Measurements from ENCODE around the gene OR4K13.

Gene OR4K13

GRCh38 chr14:19993438-19993837, 42.4 kb downstream of the OR4K13 start:
- Histone ChIP-seq H3K4me3 (ENCODE audit: low read depth in 1 of 2, low read length in 1 of 2) (no peak overlapping the region), H3K9me3 (no peaks in the 10 kb centered on the region), H3K27ac (no peak overlapping the region), H3K36me3 (no peaks in the 10 kb centered on the region), H3K27me3 (no peaks in the 10 kb centered on the region), H3K4me1 (ENCODE audit: control insufficient read depth in 1 of 2, insufficient read depth in 1 of 2, low read depth in 1 of 2, low read length in 1 of 2) (no peaks in the 10 kb centered on the region)
- TF ChIP-seq CTCF (IDR thresholded peaks at IDR 0.05): no peak
